Retinal pigment epithelial cell (primary cell): Measurements from ENCODE around the gene DLGAP1.

Source experiments
- DNase-seq: peaks from one replicate; pipeline ENCODE4 v3.0.0-alpha.2; 2010; ENCODE audit warnings: low read depth
- H3K4me3 ChIP-seq: 2 replicates; pipeline ENCODE4 v1.5.1; 2011; ENCODE audit warnings: mild to moderate bottlenecking, low read length, control low read depth, moderate library complexity
- TF ChIP-seq, protein P1 (sequence below): conservative IDR thresholded peaks from 2 replicates; pipeline ENCODE4 v1.5.1; 2011; ENCODE audit warnings: low read depth, low read length, control low read depth, inconsistent platforms

Gene DLGAP1

DNA sequence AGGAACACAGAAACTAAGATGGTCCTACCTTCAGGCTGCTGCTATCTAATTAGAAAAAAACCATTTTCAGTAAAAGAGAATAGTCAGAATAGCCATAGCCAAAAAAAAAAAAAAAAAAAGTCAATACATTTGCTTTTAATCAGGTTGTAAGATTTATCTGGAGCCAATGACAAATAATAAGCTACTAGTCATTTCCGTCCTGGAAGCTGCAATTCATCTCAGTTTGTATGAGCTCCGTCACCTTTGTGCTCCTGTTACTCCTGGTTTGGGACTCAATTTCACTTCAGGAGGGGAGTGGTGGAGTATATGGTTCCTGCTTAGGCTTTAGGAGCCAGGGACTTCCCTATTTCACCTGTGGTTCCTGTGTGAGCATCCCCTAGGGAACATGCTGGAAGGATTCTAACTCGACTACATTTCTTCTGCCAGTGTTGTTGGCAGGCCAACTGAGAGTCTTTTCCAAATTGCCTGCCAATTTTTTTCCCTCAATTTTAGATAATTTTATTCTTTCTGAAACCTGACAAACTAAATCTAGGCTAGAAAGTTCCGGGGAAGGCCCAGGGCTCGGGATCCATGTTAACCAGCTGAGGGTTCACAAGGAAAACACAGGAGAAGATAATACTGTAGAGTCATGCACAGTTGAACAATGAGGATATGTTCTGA, 481.8 kb downstream of the DLGAP1 start:
- no peak overlapping the region for H3K4me3 ChIP-seq
- TF ChIP-seq, protein P1, sequence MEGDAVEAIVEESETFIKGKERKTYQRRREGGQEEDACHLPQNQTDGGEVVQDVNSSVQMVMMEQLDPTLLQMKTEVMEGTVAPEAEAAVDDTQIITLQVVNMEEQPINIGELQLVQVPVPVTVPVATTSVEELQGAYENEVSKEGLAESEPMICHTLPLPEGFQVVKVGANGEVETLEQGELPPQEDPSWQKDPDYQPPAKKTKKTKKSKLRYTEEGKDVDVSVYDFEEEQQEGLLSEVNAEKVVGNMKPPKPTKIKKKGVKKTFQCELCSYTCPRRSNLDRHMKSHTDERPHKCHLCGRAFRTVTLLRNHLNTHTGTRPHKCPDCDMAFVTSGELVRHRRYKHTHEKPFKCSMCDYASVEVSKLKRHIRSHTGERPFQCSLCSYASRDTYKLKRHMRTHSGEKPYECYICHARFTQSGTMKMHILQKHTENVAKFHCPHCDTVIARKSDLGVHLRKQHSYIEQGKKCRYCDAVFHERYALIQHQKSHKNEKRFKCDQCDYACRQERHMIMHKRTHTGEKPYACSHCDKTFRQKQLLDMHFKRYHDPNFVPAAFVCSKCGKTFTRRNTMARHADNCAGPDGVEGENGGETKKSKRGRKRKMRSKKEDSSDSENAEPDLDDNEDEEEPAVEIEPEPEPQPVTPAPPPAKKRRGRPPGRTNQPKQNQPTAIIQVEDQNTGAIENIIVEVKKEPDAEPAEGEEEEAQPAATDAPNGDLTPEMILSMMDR, result no peak
- no peak for DNase-seq

DNA sequence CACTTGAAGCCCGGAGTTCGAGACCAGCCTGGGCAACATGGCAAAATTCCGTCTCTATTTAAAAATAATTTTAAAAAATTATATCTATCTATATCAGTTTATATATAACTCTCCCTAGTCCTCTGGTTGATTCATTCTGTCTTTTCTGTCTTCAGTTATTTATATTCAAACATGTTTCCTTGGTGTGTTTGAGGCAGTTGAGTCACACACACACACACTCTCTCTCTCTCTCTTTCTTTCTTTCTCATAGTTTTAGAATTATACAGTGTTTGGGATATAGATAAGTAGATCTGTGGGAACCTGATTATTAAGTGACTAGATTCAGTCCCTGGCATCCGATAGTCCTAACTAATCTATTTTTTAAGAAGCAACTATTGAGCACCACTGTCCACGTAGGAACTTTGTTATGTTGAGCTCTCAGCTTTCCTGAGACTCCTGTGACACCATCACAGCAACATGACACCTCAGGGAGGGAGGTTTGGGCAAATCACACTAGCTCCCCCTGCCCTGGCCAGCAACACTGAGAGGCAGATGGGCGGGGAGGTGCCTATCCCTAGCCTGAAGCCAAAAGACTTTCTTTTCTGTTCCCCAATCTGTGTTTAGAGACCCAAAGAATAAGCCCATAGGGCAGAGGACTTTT, 482.7 kb downstream of the DLGAP1 start:
- no peak for DNase-seq
- no peak overlapping the region for H3K4me3 ChIP-seq
- TF ChIP-seq, protein P1, result no peak

DNA sequence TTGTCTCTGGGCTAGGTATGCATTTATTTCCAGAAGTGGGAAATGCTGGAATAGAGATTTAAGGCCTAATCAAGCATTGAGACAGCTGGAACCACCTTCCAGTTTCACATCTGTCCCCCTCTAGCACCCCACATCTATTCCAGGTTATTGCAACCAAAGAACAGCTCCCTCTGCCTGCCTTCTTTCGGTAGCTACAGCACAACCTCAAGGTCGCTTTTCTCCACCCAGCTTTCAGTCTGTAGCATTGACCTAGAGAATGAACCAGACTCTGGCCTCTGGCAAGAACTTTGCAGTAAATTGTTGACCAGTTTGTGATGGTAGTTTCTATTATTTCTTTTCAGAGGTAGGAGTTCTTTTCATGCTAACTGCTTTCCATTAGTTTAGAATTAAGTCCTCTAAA, 484.2 kb downstream of the DLGAP1 start:
- no peak overlapping the region for H3K4me3 ChIP-seq
- TF ChIP-seq, protein P1, result peak; percentile 41
- DNase-seq, result no peak

DNA sequence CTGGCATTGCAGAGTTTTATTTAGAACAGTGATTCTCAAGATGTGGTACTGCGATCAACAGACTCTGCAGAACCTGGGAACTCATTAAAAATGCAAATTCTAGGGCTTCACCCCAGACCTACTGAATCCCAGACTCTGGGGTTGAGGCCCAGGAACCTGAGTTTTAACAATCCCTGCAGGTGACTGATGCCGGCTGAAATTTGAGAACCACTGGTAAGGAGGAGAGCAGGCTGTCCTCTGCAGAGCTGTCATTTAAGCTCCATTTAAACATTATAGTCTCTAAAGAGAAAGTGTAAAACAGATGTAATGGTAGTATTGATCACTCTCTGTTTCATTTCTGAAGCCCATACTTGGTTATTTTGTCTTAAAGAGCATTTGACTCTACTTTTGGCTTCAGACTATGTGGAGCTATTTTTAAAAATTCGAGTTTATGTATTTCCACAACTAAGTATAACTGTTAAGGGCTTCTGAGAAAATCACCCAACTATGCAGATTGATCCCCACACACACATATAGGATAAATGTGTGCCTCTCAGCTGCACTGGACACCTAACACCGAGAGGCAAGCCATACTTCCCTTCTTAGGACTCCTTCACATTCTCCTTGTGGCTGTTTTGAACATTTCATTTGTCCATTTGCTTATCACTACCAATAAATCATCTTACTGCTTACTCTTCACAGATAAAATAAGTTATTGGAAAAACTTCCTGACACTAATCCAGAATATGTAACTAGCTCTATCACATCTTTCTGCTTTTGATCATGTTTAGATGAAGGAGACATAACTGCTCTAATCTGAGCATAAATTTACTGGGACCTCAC, 487.5 kb downstream of the DLGAP1 start:
- H3K4me3 ChIP-seq, result no peak overlapping the region
- DNase-seq, result no peak
- TF ChIP-seq, protein P1, result no peak

DNA sequence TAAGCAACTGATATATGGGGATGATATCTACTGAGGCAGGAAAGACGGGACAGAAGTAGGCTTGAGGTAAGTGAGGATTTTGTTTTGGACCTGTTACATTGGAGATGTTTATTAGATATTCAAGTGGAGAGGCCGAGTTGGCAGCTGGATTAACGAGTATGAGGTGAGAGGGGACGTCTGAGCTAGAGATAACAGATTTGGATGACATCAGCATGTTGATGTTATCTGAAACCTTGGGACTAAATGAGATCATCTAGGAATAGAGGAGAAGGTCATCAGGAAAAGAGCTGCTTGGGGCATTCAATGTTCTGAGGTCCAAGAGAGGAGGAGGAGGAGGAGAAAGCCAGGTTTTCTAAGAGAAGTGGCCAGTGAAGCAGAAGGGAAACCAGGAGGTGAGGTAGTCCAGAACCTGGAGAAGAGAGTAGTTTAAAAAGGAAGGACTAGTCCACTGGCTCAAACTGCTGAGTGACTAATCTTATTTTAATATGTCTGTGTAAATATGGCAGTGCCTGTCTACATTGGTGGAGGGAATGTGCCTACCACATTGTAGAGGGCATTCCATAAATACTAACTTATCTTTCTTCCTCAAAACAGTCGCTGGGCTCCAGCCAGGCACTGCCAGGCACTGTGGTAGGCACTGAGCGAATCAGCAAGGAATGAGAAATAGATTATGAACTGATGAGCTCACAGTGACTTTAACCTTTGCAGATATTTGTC, 488.3 kb downstream of the DLGAP1 start:
- TF ChIP-seq, protein P1, result no peak
- no peak overlapping the region for H3K4me3 ChIP-seq
- DNase-seq, result peak; percentile 77

DNA sequence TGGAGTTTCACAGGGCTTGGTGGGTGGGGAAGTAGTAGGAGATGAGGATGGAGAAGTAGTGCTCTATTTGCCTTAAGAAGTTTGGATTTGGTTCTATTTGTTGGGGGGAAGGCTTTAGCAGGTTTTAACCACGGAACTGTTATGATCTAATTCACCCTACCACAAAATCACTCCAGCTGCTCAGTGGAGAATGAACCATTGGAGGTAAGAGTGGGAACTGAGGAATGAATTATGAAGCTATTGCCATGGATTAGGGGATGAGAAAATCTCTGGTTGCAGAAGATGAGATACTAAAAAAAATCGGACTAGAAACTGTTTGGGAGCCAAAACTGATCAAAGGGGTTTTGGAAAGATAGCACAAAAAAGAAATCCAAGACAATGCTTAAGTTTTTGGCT, 488.9 kb downstream of the DLGAP1 start:
- DNase-seq, result no peak
- TF ChIP-seq, protein P1, result no peak
- H3K4me3 ChIP-seq, result no peak overlapping the region
